ENCODE measurements around the gene MGRN1. TPM values are rescaled to one million over a fixed set of nuclear protein-coding genes. Genes with fewer than 3 reads are reported as not detected.

Gene MGRN1
- total RNA-seq, 4 donors from 2014 or later, result 40.3 to 75.6 (median 48.5) TPM

DNA sequence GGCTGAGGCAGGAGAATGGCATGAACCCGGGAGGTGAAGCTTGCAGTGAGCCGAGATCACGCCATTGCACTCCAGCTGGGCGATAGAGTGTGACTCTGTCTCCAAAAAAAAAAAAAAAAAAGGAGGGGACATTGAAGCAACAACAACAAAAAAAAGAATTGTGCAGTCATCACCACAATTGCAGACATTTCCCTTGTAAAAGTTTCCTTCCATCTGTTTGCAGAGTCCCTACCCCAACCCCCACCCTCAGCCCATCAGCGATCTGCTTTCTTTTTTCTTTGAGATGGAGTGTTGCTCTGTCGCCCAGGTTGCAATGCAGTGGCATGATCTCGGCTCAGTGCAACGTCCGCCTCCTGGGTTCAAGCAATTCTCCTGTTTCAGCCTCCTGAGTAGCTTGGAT lies 3.7 kb downstream of the MGRN1 start:
- no peak for TF ChIP-seq EP300 (IDR thresholded peaks at IDR 0.05)
- no peak for TF ChIP-seq POLR2A (IDR thresholded peaks at IDR 0.05; ENCODE audit: low read depth)
- peak overlapping the region in 1 of 4 donors; percentile 7 for H3K27ac ChIP-seq (replicated peaks in 1 of 4)
- peaks cover 15 to 46% (median 41%) of the 10 kb centered on the region in 4 donors for H3K4me1 ChIP-seq
- H3K4me3 ChIP-seq, result no peak overlapping the region
- intact Hi-C loops (cut with DNase I), result no loop called here
- peaks cover 0 to 7% (median 0%) of the 10 kb centered on the region in 4 donors for H3K9me3 ChIP-seq
- peaks cover 0 to 10% (median 0%) of the 10 kb centered on the region in 4 donors for H3K36me3 ChIP-seq
- H3K27me3 ChIP-seq, result no peaks in the 10 kb centered on the region
- WGBS, result 82% methylated on average over 9 of the region's 9 CpGs
- no peak for DNase-seq (ENCODE audit: extremely low spot score)

DNA sequence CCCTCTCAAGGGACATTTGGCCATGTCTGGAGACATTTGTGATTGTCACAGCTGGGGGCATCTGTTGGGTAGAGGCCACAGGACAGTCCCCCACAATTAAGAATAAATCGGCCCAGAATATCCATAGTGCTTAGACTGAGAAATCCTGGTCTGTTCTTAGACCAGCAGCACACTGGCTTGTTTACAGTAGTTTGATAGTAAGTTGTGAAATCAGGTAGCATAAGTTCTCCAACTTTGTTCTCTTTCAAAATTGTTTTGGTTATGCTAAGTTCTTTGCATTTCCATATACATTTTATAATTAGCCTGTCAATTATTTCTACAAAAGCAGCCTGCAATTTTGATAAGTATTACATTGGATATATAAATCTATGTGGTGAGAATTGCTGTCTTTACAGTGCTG lies 6.8 kb downstream of the MGRN1 start:
- no peak overlapping the region for H3K27ac ChIP-seq (replicated peaks in 1 of 4)
- no peak for DNase-seq (ENCODE audit: extremely low spot score)
- H3K4me1 ChIP-seq, result peaks cover 6 to 45% (median 31%) of the 10 kb centered on the region in 4 donors
- no peak for TF ChIP-seq EP300 (IDR thresholded peaks at IDR 0.05)
- TF ChIP-seq POLR2A (IDR thresholded peaks at IDR 0.05; ENCODE audit: low read depth), result no peak
- no peak for TF ChIP-seq POLR2AphosphoS5 (IDR thresholded peaks at IDR 0.05)
- TF ChIP-seq, protein P1, sequence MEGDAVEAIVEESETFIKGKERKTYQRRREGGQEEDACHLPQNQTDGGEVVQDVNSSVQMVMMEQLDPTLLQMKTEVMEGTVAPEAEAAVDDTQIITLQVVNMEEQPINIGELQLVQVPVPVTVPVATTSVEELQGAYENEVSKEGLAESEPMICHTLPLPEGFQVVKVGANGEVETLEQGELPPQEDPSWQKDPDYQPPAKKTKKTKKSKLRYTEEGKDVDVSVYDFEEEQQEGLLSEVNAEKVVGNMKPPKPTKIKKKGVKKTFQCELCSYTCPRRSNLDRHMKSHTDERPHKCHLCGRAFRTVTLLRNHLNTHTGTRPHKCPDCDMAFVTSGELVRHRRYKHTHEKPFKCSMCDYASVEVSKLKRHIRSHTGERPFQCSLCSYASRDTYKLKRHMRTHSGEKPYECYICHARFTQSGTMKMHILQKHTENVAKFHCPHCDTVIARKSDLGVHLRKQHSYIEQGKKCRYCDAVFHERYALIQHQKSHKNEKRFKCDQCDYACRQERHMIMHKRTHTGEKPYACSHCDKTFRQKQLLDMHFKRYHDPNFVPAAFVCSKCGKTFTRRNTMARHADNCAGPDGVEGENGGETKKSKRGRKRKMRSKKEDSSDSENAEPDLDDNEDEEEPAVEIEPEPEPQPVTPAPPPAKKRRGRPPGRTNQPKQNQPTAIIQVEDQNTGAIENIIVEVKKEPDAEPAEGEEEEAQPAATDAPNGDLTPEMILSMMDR (IDR thresholded peaks at IDR 0.05), result no peak
- intact Hi-C loops (cut with DNase I), result no loop called here
- no peak overlapping the region for H3K4me3 ChIP-seq
- WGBS, result 100% methylated on average over 1 of the region's 1 CpG
- no peaks in the 10 kb centered on the region for H3K27me3 ChIP-seq
- H3K9me3 ChIP-seq, result peaks cover 0 to 7% (median 0%) of the 10 kb centered on the region in 4 donors
- H3K36me3 ChIP-seq, result peaks cover 0 to 33% (median 12%) of the 10 kb centered on the region in 4 donors

DNA sequence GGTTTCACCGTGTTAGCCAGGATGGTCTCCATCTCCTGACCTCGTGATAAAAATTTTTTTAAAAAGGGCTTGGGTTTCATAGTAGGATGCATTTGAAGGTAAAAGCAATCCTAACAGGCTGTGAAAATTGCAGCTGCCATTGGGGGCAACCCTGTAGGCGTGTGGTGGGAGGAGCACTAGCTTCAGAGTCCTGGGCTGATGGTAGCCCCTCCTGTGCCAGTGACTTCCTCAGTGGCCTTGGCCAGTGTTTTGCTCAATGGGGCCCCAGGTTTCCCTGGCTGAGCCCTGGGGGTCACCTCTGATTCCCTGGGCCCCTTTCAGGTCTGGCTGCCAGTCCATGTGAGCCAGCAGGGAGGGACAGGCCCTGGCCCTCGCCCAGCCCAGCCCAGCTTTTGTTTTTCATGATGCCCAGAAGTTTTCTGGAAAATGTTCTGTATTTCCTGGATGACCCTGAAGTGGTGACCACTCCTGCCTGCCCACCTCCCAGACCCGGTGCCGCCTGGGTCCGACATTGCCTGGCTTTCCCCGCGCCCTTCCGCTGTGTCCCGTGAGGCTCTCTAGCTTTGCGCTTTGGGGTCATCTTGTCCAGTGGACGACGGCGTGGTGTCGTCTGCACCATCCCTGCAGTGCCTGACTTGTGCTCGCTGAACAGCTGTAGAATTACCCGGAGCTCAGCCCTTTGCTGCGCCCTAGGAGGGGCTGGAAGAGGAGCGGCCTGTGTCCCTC lies 9.4 kb downstream of the MGRN1 start:
- no peak overlapping the region for H3K4me3 ChIP-seq
- peaks cover 0 to 44% (median 14%) of the 10 kb centered on the region in 4 donors for H3K36me3 ChIP-seq
- no peaks in the 10 kb centered on the region for H3K27me3 ChIP-seq
- peaks cover 0 to 46% (median 17%) of the 10 kb centered on the region in 4 donors for H3K4me1 ChIP-seq
- intact Hi-C loops (cut with DNase I), result no loop called here
- no peak for DNase-seq (ENCODE audit: extremely low spot score)
- no peak overlapping the region for H3K27ac ChIP-seq (replicated peaks in 1 of 4)
- TF ChIP-seq, protein P1 (IDR thresholded peaks at IDR 0.05), result no peak
- TF ChIP-seq POLR2A (IDR thresholded peaks at IDR 0.05; ENCODE audit: low read depth) (no peak), POLR2AphosphoS5 (IDR thresholded peaks at IDR 0.05) (no peak), EP300 (IDR thresholded peaks at IDR 0.05) (no peak)
- WGBS, result 95% methylated on average over 19 of the region's 20 CpGs
- peaks cover 0 to 7% (median 0%) of the 10 kb centered on the region in 4 donors for H3K9me3 ChIP-seq

DNA sequence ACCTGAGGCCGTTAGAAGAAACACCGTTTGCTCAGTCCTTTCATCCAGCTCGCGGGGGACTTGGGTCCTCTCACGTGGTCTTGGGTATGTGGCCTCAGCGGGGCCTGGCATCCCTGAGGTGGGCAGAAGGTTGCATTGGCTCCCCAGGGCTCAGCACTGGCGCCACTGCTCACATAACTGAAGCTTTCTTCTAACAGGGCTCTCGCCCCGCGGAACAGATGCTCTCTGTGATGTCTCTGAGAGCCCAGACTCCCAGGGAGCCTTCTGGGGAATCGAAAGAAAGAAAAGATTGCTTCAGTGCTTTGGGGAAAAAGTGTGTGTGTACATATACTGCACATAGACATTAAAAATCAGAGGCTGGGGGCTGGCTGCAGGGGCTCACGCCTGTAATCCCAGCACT lies 10.1 kb downstream of the MGRN1 start:
- H3K27ac ChIP-seq (replicated peaks in 1 of 4), result no peak overlapping the region
- H3K36me3 ChIP-seq, result peaks cover 0 to 50% (median 14%) of the 10 kb centered on the region in 4 donors
- no peak overlapping the region for H3K4me3 ChIP-seq
- no peaks in the 10 kb centered on the region for H3K27me3 ChIP-seq
- H3K9me3 ChIP-seq, result peaks cover 0 to 7% (median 0%) of the 10 kb centered on the region in 4 donors
- TF ChIP-seq POLR2AphosphoS5 (IDR thresholded peaks at IDR 0.05) (no peak), EP300 (IDR thresholded peaks at IDR 0.05) (no peak), POLR2A (IDR thresholded peaks at IDR 0.05; ENCODE audit: low read depth) (no peak)
- TF ChIP-seq, protein P1 (IDR thresholded peaks at IDR 0.05), result no peak
- intact Hi-C loops (cut with DNase I), result no loop called here
- WGBS, result 95% methylated on average over 7 of the region's 12 CpGs
- DNase-seq (ENCODE audit: extremely low spot score), result no peak
- peaks cover 1 to 46% (median 18%) of the 10 kb centered on the region in 4 donors for H3K4me1 ChIP-seq

DNA sequence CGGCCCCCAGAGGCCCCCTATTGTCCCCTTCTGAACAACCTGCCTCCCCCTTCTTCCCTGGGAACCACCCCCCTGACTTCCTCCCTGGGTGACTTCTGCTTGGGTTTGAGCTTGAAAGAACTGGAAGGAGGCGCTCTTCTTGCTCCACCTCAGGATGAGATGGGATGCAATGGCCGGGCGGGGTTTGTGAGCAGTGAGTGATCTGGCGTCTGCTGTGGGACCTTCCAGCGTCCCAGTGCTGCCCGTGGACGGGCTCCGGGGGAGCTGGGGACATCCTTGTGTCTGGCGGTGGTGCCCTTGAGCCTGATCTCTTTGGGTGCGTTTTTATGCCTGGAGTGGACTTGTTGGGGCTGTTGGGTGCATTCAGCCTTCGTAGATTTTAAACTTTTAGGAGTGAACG lies 11.6 kb downstream of the MGRN1 start:
- Histone ChIP-seq H3K9me3 (peaks cover 0 to 2% (median 0%) of the 10 kb centered on the region in 4 donors), H3K27ac (replicated peaks in 1 of 4) (no peak overlapping the region), H3K4me1 (peaks cover 6 to 60% (median 32%) of the 10 kb centered on the region in 4 donors), H3K36me3 (peaks cover 0 to 56% (median 17%) of the 10 kb centered on the region in 4 donors), H3K27me3 (no peaks in the 10 kb centered on the region), H3K4me3 (no peak overlapping the region)
- WGBS, result 88% methylated on average over 8 of the region's 13 CpGs
- TF ChIP-seq POLR2A (IDR thresholded peaks at IDR 0.05; ENCODE audit: low read depth) (no peak), POLR2AphosphoS5 (IDR thresholded peaks at IDR 0.05) (no peak), EP300 (IDR thresholded peaks at IDR 0.05) (no peak)
- TF ChIP-seq, protein P1 (IDR thresholded peaks at IDR 0.05), result no peak
- intact Hi-C loops (cut with DNase I), result no loop called here
- DNase-seq (ENCODE audit: extremely low spot score), result no peak

All from esophagus muscularis mucosa (tissue), 4 donors.